ENCODE measurements around the gene ZNF280B.
"Not testable (repeated sequence)": the region's sequence is repeated elsewhere in the genome, so short reads cannot be mapped to it uniquely, and the experiment has no call there.

Gene ZNF280B

DNA sequence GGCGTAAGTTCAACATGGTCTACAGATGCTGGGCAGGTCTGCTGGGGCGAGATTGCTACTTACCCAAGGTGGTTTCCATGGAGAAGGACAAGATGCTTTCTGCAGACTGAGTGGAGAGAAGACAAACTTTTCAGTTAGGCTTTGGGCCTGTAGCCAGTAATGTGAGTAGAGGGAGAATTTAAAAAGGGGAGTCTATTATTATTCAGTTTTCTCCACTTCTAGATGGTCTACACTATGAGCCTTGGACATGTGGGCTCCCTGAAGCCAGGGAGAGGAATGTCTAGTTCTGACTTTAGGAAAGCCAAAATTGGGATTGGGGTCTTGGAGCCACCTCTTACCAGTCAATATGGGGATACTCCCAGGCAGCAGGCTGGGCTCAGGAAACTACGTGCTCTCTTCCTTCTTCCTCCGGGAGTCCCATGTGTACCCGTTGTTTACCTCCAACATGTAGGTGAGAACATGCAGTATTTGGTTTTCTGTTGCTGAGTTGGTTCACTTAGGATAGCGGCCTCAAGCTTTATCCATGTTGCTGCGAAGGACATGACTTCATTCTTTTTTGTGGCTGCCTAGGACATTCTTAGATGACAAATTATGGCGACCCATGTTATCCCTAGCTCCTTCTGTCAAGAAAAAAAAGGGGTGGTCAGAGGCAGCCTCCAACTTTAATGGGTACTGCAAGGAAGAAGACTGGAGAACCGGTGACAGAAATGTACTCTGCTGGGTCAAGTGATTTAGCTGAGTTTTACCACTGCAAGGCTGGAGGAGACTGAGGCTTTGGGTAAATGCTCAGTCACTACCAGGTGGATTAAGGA is 26.3 kb upstream of the ZNF280B start:
- no peak for DNase-seq (ENCODE audit: low read depth)

DNA sequence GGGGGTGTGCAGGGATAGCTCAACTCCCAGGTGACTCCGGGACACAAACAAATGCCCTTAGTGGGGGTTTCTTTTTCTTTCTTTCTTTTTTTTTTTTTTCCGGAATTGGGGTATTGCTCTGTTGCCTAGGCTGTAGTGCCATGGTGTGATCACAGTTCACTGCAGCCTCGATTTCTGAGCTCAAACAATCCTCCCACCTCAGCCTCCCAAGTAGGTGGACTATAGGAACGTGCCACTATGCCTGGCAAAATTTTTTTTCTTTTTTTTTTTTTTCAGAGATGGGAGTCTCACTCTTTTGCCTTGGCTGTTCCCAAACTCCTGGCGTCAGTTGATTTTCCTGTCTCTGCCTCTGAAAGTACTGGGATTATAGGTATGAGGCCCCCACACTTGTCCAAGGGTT is 25.3 kb upstream of the ZNF280B start:
- DNase-seq (ENCODE audit: low read depth) = no peak

DNA sequence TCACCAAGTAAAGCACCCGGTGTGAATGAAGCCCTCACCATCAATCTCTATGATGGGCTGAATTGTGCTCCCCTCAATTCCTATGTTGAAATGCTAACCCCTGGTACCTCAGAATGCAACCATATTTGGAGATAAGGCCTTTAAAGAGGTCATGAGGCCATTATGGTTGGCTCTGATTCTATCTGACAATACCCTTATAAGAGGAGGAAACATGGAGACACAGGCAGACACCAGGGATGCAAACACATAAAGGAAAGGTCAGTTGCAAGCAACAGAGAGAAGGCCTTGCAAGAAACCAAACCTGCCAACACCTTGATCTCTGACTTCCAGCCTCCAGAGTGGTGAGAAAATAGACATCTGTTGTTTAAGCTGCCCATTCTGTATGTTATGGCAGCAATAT is 24.9 kb upstream of the ZNF280B start:
- no peak for DNase-seq (ENCODE audit: low read depth)

DNA sequence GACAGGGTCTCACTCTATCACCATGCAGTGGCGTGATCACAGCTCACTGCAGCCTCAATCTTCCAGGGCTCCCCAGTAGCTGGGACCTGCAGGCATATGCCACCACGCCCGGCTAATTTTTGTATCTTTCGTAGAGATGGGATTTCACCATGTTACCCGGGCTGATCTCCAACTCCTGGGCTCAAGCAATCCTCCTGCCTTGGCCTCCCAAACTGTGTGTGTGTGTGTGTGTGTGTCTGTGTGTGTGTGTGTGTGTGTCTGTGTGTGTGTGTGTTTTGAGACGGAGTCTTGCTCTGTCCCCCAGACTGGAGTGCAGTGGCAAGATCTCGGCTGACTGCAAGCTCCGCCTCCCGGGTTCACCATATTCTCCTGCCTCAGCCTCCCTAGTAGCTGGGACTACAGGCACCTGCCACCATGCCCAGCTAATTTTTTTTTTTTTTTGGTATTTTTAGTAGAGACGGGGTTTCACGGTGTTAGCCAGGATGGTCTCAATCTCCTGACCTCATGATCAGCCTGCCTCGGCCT is 24.1 kb upstream of the ZNF280B start:
- not testable (repeated sequence) for DNase-seq (ENCODE audit: low read depth)

DNA sequence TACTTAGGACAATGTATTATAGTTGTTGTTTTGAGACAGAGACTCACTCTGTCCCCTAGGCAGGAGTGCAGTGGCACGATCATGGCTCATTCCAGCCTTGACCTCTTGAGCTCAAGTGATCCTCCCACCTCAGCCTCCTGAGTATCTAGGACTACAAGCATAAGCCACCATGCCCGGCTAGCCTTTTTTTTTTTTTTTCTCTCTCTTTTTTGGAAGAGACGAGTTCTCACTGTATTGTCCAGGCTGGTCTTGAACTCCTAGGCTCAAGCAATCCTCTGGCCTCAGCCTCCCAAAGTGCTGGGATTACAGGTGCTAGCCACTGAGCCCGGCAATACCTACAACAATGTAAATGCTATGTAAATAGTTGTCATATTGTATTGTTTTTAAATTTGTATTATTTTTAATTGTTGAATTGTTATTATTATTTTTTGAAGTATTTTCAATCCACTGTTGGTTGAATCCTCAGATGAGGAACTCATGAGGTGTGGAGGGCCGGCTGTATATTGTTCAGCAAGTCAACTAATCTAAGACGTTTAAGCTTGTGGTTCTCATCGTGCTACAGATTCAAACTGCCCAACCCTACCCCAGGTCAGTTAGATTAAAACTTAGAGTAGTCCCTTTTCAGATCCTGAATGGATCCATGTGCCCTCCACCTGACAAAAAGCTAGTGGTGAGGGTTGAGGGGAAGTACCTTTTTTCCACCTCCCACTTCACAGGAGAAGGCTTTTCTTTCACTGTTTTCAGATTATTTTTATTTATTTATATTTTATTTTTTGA is 23.4 kb upstream of the ZNF280B start:
- no peak for DNase-seq (ENCODE audit: low read depth)

DNA sequence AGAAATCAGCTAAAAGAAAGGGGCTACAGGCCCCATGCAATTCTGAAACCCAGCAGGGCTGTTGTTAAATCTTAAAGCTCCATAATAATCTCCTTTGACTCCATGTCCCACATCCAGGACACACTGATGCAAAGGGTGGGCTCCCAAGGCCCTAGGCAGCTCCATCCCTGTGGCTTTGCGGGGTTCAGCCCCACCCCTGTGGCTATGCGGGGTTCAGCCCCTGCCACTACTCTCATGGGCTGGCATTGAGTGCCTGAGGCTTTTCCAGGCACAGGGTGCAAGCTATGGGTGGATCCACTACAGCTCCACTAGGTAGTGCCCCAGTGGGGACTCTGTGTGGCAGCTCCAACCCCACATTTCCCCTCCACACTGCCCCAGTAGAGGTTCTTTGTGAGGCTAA is 20.2 kb upstream of the ZNF280B start:
- no peak for DNase-seq (ENCODE audit: low read depth)

DNA sequence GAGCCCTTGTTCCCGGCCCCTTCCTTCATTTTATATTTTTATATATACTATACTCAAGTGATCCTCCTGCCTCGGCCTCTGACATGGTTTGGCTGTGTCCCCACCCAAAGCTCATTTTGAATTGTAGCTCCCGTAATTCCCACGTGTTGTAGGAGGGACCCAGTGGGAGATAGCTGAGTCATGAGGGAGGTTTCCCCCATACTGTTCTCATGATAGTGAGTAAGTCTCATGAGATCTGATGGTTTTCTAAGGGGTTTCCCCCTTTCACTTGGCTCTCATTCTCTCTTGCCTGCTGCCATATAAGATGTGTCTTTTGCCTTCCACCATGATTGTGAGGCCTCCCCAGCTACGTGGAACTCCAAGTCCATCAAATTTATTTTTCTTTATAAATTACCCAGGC is 18.8 kb upstream of the ZNF280B start:
- no peak for DNase-seq (ENCODE audit: low read depth)

DNA sequence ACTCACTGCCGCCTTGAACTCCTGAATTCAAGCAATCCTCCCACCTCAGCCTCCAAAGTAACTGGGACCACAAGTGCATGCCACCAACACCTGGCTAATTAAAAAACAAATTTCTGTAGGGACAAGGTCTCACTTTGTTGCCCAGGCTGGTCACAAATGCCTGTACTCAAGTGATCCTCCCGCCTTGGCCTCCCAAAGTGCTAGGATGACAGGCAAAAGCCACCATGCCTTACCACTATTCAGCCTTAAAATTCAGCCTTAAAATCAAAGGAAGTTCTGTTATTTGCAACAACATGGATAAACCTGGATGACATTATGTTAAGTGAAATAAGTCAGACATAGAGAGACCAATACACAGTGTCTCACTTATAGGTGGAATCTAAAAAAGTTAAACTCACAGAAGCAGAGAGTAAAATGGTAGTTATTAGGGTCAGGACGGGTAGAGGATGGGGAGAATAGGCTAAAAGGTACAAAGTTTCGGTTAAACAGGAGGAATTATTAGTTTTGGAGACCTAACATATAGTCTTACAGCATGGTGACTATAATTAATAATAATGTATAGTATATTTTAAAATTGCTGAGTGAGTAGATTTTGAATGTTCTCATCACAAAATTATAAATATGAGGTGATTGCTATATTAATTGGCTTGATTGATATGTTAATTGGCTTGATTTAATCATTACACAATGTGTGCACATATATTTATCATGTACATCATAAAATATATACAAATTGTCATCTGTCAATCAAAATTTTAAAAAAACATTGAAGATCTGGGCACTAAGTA is 17.8 kb upstream of the ZNF280B start:
- DNase-seq (ENCODE audit: low read depth) = no peak

DNA sequence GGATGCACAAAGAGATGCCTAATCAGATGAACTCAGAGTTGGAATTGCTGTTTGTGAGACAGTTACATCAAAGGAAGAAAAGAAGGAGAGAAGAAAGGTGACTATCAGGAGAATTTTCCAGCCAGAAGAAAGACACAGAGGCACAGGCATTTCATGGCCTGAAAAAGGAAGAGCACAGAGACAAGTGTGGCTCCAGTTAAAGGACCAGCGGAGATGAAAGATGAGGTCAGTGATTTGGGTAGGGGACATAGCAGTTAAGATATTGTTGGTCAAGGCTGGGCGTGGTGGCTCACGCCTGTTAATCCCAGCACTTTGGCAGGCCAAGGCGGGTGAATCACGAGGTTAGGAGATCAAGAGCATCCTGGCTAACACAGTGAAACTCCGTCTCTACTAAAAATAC is 15.0 kb upstream of the ZNF280B start:
- DNase-seq (ENCODE audit: low read depth) = no peak

DNA sequence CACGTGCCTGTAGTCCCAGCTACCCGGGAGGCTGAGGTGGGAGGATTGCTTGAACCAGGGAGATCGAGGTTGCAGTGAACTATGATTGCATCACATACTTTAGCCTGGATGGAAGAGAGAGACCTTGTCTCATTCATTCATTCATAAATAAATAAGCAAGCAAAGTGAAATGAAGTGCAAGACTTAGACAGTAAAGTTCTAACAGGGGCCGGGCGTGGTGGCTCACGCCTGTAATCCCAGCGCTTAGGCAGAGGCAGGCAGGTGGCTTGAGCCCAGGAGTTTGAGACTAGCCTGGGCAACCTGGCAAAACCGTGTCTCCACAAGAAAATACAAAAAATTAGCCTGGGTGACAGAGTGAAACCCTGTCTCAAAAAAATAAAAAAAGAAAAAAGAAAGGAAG is 13.1 kb upstream of the ZNF280B start:
- DNase-seq (ENCODE audit: low read depth) = no peak

DNA sequence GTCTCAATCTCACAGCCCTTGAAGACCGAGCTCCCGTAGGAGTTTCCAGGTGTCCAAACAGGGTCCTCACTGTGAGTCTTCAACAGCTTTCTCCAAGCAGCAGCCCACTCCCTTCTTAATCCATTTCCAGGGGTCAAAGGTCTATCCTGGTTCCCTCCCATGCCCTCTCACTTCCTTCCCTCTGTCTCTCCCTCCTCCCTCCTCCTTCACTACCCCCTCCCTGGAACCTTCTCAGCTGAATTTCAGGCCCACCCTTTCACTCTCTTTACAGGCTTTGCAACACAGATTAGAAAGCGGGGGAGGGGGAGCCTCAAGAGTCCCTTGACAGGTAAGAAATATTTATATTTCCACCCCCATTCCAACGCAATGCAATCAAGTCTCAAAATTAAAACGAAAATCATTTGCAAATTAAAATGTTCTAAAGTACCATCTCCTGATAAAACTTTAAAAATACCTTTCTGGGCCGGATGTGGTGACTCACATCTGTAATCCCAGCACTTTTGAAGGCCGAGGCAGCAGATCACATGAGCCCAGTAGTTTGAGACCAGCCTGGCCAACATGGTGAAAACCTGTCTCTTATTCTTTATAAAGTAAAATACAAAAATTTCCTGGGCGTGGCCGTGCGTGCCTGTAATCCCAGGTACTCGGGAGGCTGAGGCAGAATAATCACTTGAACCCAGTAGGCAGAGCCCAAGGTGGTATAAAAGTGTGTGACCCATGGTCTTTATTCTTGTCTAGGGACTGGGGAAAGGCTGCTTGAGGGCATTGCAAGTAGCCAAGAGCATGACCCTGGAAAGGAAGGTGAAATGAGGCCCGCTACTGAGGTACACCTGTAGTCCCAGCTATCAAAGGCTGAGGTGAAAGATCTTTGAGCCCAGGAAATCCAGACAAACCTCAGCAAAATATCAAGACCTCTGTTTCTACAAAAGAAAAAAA is 12.4 kb upstream of the ZNF280B start:
- DNase-seq (ENCODE audit: low read depth) = no peak

DNA sequence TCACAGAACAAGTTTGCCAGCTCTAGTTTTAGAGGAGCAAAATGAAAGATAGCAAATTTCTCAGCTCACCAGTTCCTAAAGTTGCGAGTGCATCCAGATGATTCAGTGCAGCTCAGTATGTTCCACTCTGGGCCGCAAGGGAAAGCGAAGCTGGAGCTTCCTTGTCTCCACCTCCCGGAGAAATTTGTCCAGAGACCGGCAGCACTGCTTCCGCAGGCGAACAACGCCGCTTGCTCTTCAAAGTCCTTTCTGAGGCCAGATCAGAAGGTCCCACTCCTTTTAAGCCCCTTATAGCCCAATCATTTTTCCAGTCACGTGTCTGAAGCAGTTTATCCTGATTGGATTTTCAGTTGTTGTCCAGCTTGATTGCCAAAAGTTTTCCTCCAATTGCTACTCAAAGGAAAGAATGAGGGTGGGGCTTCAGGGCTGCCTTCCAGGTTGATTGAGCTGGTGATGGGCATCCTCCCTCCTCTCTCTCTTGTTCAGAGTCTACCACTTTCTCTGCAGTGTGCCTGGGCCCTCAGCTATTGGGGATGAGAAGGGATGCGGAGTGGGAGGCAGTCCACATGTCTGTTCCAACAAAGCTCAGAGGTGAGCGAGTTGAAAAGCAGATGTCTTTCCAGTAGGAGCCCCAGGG is 11.6 kb upstream of the ZNF280B start, which contains the start of gene ZNF280A:
ZNF280A (minus strand) TSS at position 251 of the 637 bp plus-strand sequence. CDS start 4,640 bp downstream, outside the sequence.
- no peak for DNase-seq (ENCODE audit: low read depth)

DNA sequence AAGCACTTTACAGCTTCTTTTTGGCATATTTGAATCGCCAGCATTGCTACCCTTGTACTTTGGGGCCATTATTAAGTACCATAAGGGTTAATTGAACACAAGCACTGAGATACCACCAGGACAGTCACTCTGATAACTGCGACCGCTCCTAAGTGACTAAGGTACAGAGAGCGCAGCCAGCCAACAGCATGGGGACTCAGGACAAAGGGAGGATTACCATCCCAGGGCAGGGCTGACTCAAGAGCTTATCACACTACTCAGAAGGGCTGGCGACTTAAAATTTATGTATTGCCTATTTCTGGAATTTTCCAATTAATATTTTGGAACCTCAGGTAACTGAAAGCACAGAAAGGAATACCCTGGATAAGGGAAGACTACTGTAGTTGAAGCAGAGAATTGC is 11.0 kb upstream of the ZNF280B start:
- no peak for DNase-seq (ENCODE audit: low read depth)

DNA sequence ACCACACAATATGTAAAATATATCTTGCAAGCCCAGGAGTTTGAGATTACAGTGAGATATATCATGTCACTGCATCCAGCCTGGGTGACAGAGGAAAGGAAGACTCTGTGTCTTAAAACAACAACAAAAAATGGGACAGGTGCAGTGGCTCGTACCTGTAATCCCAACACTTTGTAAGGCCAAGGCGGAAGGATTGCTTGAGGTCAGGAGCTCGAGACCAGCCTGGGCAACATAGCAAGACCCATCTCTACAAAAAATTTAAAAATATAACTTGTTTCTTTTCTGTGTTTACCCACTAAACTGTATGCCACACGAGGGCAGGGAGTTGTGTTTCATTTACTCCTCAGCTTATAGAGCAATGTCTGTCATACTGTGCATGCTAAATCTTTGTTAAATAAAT is 8.4 kb upstream of the ZNF280B start:
- no peak for DNase-seq (ENCODE audit: low read depth)

DNA sequence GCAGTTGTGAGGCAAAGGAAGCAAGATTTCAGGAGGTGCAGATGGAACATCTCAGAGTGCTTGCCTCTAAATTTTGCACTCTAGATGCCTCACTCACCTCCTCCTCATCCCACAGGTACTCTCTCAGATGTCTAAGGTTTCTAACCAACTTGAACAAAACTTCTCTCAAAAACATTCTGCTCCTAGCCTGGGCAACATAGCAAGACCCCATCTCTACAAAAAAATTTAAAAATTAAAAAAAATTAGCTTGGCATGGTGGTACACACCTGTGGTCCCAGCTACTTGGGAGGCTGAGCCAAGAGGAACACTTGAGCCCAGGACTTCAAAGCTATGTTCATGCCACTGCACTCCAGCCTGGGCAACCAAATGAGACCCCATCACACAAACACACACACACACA is 7.3 kb upstream of the ZNF280B start:
- DNase-seq (ENCODE audit: low read depth) = no peak

DNA sequence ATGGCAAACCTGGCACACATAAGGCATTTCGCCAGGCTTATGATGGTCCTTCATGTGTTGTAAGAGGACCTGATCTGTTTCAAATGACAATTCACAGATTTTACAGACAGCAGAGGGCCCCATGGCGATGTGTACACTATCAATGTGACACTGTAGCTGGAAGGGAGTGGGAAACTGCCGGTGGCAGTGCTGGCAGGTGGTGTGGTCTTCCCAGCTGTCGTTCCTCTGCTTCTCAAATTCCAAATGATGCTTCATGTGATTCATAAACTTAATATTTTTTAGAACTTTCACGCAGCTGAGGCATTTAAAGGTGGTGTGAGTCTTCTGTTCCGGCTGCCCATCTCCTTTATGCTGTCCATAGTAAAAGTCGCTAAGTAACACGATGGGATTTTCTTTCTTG is 5.9 kb upstream of the ZNF280B start:
- DNase-seq (ENCODE audit: low read depth) = not testable (repeated sequence)

DNA sequence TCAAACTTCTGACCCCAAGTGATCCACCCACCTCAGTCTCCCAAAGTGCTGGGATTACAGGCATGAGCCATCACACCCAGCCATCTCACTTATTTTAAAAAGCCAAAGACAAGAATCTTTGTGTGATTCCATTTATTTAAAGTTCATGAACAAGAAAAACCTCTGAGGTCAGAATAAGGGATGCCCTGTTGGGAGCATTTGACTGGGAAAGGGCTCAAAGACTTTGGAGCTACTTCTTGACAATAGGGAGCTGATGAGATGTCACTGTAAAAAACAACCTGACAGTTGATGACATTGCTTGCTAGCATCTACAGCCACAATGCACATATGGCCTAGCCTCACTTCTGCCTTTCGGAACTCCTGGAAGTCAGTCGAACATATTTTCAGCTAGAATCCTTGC is 5.1 kb upstream of the ZNF280B start:
- DNase-seq (ENCODE audit: low read depth) = no peak

DNA sequence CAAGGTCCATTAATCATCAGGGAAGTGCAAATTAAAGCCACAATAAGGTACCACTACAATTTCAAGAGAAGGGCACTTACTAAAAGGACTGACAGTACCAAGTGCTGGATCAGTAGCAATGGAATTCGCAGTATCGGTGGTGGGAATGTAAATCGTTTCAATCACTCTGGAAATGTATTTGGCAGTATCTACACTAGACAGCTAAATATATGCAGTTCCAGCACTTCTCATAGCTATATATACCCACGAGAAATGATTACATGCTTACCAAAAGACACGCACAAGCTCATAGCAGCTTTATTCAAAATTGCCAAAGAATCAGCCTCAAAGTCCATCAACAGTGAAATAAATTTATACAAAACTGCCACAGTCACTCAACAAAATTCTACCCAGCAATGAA is 4.4 kb upstream of the ZNF280B start:
- no peak for DNase-seq (ENCODE audit: low read depth)

DNA sequence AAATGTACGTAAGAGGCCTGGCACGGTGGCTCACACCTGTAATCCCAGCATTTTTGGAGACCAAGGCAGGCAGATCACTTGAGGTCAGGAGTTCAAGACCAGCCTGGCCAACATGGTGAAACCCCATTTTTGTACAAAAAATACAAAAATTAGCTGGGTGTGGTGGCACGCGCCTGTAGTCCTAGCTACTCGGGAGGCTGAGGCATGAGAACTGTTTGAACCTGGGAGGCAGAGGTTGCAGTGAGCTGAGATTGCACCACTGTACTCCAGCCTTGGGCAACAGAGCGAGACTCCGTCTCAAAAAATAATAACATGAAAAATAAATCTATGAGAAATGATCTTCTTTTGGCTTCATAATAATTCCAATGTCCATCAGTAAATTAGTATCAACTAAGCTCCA is 2.3 kb upstream of the ZNF280B start:
- DNase-seq (ENCODE audit: low read depth) = not testable (repeated sequence)

DNA sequence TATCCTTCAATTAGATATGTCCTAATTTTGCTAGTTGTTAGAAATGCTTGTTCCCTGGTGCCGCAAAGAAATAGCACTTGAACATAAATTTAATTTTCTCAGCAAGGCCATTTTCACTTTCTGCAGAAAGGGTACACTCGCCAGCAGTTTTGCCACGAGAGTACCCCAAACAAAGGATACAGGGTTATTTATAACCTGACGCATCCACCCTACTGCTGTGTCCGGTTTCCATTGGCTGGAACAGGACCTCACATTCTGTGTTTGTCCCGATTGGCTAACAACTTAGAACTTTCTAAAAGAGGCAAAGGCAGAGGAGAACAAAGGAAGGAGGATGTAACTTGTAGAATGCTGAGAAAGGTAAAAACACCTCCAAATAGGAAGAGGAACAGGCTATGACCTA is 1.4 kb upstream of the ZNF280B start:
- not testable (repeated sequence) for DNase-seq (ENCODE audit: low read depth)
